ENCODE results near the gene SPIRE1.

DNA sequence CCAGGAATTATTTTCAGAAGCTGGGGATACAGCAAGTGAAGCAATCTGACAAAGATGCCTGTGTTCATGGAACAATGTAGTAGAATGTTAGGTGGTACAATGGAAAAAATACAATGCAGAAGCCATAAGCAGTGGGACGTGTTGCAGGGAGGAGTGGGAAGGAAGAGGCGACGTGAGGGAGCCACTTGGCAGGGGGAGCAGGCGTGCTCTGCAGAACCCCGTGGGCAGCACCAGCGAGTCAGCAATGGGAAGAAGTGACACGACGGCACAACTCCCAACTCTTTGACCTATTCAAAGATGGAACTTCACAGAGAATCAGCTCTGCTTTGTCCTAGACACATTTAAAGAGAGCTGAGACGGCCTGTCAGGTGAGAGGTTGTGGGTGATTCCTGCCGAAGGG lies 219.7 kb downstream of the SPIRE1 start:
- no peak for TF ChIP-seq POLR2AphosphoS5 (IDR thresholded peaks at IDR 0.05)
- TF ChIP-seq POLR2A (IDR thresholded peaks at IDR 0.05), result no peak
- TF ChIP-seq, protein P1, sequence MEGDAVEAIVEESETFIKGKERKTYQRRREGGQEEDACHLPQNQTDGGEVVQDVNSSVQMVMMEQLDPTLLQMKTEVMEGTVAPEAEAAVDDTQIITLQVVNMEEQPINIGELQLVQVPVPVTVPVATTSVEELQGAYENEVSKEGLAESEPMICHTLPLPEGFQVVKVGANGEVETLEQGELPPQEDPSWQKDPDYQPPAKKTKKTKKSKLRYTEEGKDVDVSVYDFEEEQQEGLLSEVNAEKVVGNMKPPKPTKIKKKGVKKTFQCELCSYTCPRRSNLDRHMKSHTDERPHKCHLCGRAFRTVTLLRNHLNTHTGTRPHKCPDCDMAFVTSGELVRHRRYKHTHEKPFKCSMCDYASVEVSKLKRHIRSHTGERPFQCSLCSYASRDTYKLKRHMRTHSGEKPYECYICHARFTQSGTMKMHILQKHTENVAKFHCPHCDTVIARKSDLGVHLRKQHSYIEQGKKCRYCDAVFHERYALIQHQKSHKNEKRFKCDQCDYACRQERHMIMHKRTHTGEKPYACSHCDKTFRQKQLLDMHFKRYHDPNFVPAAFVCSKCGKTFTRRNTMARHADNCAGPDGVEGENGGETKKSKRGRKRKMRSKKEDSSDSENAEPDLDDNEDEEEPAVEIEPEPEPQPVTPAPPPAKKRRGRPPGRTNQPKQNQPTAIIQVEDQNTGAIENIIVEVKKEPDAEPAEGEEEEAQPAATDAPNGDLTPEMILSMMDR (IDR thresholded peaks at IDR 0.05), result no peak
- no peak for TF ChIP-seq EP300 (IDR thresholded peaks at IDR 0.05)

Data from stomach (tissue), 4 donors.